ENCODE data around the gene TMC2. TPM values are rescaled to one million over a fixed set of nuclear protein-coding genes. Genes with fewer than 3 reads are reported as not detected.

The TMC2 gene
- polyA plus RNA-seq, 1 experiment, result not detected

DNA sequence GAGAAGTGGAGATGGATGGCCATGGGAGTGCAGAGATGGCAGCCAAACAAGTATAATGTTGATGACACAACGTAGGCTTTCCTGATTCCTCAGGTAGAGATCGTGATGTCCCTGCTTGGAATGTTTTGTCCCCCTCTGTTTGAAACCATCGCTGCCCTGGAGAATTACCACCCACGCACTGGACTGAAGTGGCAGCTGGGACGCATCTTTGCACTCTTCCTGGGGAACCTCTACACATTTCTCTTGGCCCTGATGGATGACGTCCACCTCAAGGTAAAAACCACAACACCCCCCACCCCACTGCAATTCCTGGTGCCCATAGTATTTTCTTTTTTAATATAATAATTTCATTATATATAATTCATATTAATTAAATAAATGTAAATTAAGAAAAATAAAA lies 74.0 kb downstream of the TMC2 start:
- DNase-seq (ENCODE audit: low read depth, low spot score), result no peak
- CTCF ChIA-PET, result no interaction called here
- H3K27me3 ChIP-seq (ENCODE audit: control insufficient read depth, insufficient read depth, low read length), result peaks cover 9% of the 10 kb centered on the region
- no peak overlapping the region for H3K4me3 ChIP-seq (ENCODE audit: low read depth, low read length)
- POLR2A ChIA-PET, result no interaction called here
- peaks cover 14% of the 10 kb centered on the region; the same call in 1 of the 2 replicates for H3K9me3 ChIP-seq (ENCODE audit: control insufficient read depth, insufficient read depth, low read length)
- no peak overlapping the region for H3K27ac ChIP-seq (ENCODE audit: low read depth, low read length)
- TF ChIP-seq, protein P1, sequence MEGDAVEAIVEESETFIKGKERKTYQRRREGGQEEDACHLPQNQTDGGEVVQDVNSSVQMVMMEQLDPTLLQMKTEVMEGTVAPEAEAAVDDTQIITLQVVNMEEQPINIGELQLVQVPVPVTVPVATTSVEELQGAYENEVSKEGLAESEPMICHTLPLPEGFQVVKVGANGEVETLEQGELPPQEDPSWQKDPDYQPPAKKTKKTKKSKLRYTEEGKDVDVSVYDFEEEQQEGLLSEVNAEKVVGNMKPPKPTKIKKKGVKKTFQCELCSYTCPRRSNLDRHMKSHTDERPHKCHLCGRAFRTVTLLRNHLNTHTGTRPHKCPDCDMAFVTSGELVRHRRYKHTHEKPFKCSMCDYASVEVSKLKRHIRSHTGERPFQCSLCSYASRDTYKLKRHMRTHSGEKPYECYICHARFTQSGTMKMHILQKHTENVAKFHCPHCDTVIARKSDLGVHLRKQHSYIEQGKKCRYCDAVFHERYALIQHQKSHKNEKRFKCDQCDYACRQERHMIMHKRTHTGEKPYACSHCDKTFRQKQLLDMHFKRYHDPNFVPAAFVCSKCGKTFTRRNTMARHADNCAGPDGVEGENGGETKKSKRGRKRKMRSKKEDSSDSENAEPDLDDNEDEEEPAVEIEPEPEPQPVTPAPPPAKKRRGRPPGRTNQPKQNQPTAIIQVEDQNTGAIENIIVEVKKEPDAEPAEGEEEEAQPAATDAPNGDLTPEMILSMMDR (IDR thresholded peaks at IDR 0.05; ENCODE audit: low read depth, low read length), result no peak

DNA sequence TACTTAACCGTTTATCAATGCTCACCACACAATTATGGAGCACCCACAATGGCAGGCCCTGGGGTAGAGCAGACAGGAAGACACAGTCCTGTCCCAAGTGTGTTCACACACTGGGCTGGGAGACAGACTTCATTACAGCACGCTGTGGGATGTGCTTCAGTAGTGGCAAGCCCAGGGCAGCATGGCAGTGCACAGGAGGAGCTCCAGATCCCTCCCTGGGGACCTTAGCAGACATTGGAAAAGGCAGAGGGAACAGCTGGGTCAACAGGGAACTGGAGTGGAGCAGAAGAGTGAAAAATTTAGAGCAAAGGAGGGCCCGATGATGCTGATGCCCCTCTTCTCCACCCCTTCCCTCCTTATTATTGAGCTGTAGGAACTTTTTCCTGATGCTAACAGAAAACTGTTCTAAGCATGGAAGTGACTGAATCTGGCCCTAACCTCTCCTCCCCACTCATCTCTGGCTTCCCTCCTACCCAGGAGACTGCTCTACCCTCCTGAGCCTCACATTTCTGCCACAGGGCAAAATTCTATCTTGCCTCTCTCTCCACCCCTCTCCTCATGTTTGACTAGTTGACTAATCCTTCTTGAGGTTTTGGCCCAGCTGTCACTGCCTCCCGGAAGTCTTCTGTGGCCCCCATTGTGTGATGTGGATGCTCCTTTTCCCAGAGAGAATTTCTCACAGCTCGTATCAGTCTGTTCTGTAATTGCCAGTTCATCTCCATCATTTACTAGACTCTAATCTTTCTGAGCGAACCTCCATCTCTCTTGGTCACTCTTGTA lies 74.8 kb downstream of the TMC2 start:
- TF ChIP-seq, protein P1 (IDR thresholded peaks at IDR 0.05; ENCODE audit: low read depth, low read length), result no peak
- ChIA-PET POLR2A (no interaction called here), CTCF (no interaction called here)
- Histone ChIP-seq H3K9me3 (ENCODE audit: control insufficient read depth, insufficient read depth, low read length) (peaks cover 7% of the 10 kb centered on the region; the same call in 1 of the 2 replicates), H3K4me3 (ENCODE audit: low read depth, low read length) (no peak overlapping the region), H3K27me3 (ENCODE audit: control insufficient read depth, insufficient read depth, low read length) (peaks cover 14% of the 10 kb centered on the region), H3K27ac (ENCODE audit: low read depth, low read length) (no peak overlapping the region)
- DNase-seq (ENCODE audit: low read depth, low spot score), result no peak

GRCh38 chr20:2612073-2612472 lies 75.7 kb downstream of the TMC2 start:
- POLR2A ChIA-PET, result no interaction called here
- peaks cover 3% of the 10 kb centered on the region for H3K9me3 ChIP-seq (ENCODE audit: control insufficient read depth, insufficient read depth, low read length)

GRCh38 chr20:2616634-2617033 lies 80.3 kb downstream of the TMC2 start:
- Histone ChIP-seq H3K27me3 (ENCODE audit: control insufficient read depth, insufficient read depth, low read length) (peaks cover 15% of the 10 kb centered on the region), H3K27ac (ENCODE audit: low read depth, low read length) (no peak overlapping the region), H3K4me3 (ENCODE audit: low read depth, low read length) (no peak overlapping the region), H3K9me3 (ENCODE audit: control insufficient read depth, insufficient read depth, low read length) (peaks cover 9% of the 10 kb centered on the region)
- CTCF ChIA-PET, result no interaction called here
- POLR2A ChIA-PET, result no interaction called here
- no peak for DNase-seq (ENCODE audit: low read depth, low spot score)
- TF ChIP-seq, protein P1 (IDR thresholded peaks at IDR 0.05; ENCODE audit: low read depth, low read length), result no peak

More at GRCh38 chr20:2612073-2612472, 75.7 kb downstream of the TMC2 start:
- Histone ChIP-seq H3K27me3 (ENCODE audit: control insufficient read depth, insufficient read depth, low read length) (peaks cover 15% of the 10 kb centered on the region), H3K4me3 (ENCODE audit: low read depth, low read length) (no peak overlapping the region), H3K27ac (ENCODE audit: low read depth, low read length) (no peak overlapping the region)
- CTCF ChIA-PET, result no interaction called here
- TF ChIP-seq, protein P1 (IDR thresholded peaks at IDR 0.05; ENCODE audit: low read depth, low read length), result no peak
- DNase-seq (ENCODE audit: low read depth, low spot score), result no peak

- Histone ChIP-seq H3K4me3 (ENCODE audit: low read depth, low read length) (no peak overlapping the region), H3K27ac (ENCODE audit: low read depth, low read length) (no peak overlapping the region), H3K9me3 (ENCODE audit: control insufficient read depth, insufficient read depth, low read length) (peaks cover 9% of the 10 kb centered on the region), H3K27me3 (ENCODE audit: control insufficient read depth, insufficient read depth, low read length) (peaks cover 13% of the 10 kb centered on the region)
- TF ChIP-seq, protein P1 (IDR thresholded peaks at IDR 0.05; ENCODE audit: low read depth, low read length), result no peak
- DNase-seq (ENCODE audit: low read depth, low spot score), result no peak
- CTCF ChIA-PET, result no interaction called here
- POLR2A ChIA-PET, result no interaction called here
Measured at GRCh38 chr20:2617099-2617714, 80.8 kb downstream of the TMC2 start.
